ENCODE data around the gene DOCK11. TPM values are rescaled to one million over a fixed set of nuclear protein-coding genes. Genes with fewer than 3 reads are reported as not detected.
A peak's percentile ranks its signal among the peaks of the same experiment; 100 is the strongest.

The DOCK11 gene
- total and polyA plus RNA-seq, 9 of the 15 experiments (the other 6 are each of a cell fraction or from before 2014, with no cell fraction given), result 41.8 to 77.8 (median 50.9) TPM

DNA sequence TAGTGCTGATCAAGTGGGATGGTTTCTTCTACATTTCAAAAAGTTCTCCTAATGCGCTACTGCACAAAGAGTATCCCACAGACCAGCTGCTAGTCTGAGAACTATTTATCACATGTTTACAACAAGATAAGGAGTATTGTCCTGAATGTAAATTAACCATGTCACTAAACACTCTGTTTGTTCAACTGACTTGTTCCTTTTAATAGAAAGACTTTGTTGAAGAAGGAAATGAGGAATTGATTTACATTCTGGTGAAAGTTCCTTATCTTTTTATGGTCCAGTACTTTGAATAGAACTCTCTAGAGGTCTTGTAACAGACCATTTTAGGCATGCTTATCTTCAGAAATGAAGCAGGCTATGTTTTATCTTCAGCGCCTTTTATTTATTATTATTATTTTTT, 164.5 kb downstream of the DOCK11 start:
- Histone ChIP-seq H3K4me2 (ENCODE audit: insufficient read depth, low read length) (no peak overlapping the region), H4K20me1 (replicated peaks; ENCODE audit: control insufficient read depth, insufficient read depth, low read length) (no peaks in the 10 kb centered on the region), H3K4me3 (no peak overlapping the region), H2AFZ (ENCODE audit: low read depth, low read length) (no peak overlapping the region), H3K9me1 (ENCODE audit: control insufficient read depth, insufficient read depth, low read length) (no peaks in the 10 kb centered on the region), H3K36me3 (ENCODE audit: control insufficient read depth, insufficient read depth, low read length) (peaks cover 78% of the 10 kb centered on the region), H3K9ac (ENCODE audit: insufficient read depth in 1 of 2, low read depth in 2 of 2, low read length in 2 of 2) (no peak overlapping the region), H3K9me3 (replicated peaks; ENCODE audit: control insufficient read depth, insufficient read depth, low read depth, low read length) (no peaks in the 10 kb centered on the region), H3K27me3 (ENCODE audit: control insufficient read depth in 2 of 2, insufficient read depth in 2 of 2, low read length in 2 of 2) (no peaks in the 10 kb centered on the region), H3K79me2 (ENCODE audit: control insufficient read depth, insufficient read depth, low read length) (no peaks in the 10 kb centered on the region), H3K27ac (ENCODE audit: extremely low read depth, low read depth, low read length) (no peak overlapping the region), H3K4me1 (replicated peaks in 1 of 2; ENCODE audit: control insufficient read depth in 2 of 2, insufficient read depth in 2 of 2, low read length in 2 of 2) (no peaks in the 10 kb centered on the region)
- intact Hi-C loops (cut with micrococcal nuclease), result no loop called here
- WGBS (ENCODE audit: insufficient coverage, low coverage, missing lambda C conversion rate), result 74% methylated on average over 2 of the region's 2 CpGs
- in situ Hi-C loops (cut with MboI), result no loop called here
- FAIRE-seq, result no peak
- no TSS peak for BruUV-seq (replicated peaks)
- TF ChIP-seq ATF7 (IDR thresholded peaks at IDR 0.05) (no peak), RAD21 (CRISPR knock-in tag; conservative IDR thresholded peaks at IDR 0.05 in 1 of 2, IDR thresholded peaks at IDR 0.05 in 1 of 2) (no peak), MEF2D (tag; conservative IDR thresholded peaks at IDR 0.05; ENCODE audit: low read depth) (peak; percentile 78), MEIS2 (IDR thresholded peaks at IDR 0.05; ENCODE audit: partially characterized antibody) (peak; percentile 57), ZNF766 (CRISPR knock-in tag; conservative IDR thresholded peaks at IDR 0.05) (0 out of 2 replicates have a peak, but pooled peaks have one; percentile 22), NFE2 (IDR thresholded peaks at IDR 0.05; ENCODE audit: low read depth) (no peak), RCOR1 (IDR thresholded peaks at IDR 0.05; ENCODE audit: borderline replicate concordance in 1 of 2, low read depth in 2 of 2, low read length in 2 of 2) (no peak), SMARCE1 (IDR thresholded peaks at IDR 0.05) (no peak), MCM5 (IDR thresholded peaks at IDR 0.05; ENCODE audit: low read depth) (no peak), CHCHD3 (CRISPR knock-in tag; IDR thresholded peaks at IDR 0.05) (no peak), SOX6 (IDR thresholded peaks at IDR 0.05) (peak; percentile 63; the same call in 1 of the 2 replicates), FOXA3 (CRISPR knock-in tag; conservative IDR thresholded peaks at IDR 0.05 in 1 of 2, IDR thresholded peaks at IDR 0.05 in 1 of 2) (peak in 1 of 2 experiments; percentile 53; a peak in 2 of 4 replicates), ZFX (CRISPR knock-in tag; IDR thresholded peaks at IDR 0.05) (no peak)
- TF ChIP-seq, protein P1, sequence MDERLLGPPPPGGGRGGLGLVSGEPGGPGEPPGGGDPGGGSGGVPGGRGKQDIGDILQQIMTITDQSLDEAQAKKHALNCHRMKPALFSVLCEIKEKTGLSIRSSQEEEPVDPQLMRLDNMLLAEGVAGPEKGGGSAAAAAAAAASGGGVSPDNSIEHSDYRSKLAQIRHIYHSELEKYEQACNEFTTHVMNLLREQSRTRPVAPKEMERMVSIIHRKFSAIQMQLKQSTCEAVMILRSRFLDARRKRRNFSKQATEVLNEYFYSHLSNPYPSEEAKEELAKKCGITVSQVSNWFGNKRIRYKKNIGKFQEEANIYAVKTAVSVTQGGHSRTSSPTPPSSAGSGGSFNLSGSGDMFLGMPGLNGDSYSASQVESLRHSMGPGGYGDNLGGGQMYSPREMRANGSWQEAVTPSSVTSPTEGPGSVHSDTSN (CRISPR knock-in tag; IDR thresholded peaks at IDR 0.05; ENCODE audit: low read depth), result no peak
- TF ChIP-seq, protein P1 (tag; conservative IDR thresholded peaks at IDR 0.05; ENCODE audit: low read depth), result peak; percentile 69
- no peak for ATAC-seq
- no peak for DNase-seq (ENCODE audit: extremely low read depth in 1 of 4, low spot score in 3 of 4)
- ChIA-PET CTCF (ENCODE audit: low intra/inter-chr PET ratio) (no interaction called here), POLR2A (interaction anchor here (1.3 kb wide), 1 partner anchor 13 kb away, joined by 5 read pairs; no protein-coding TSS in a partner anchor)
